Bronchial epithelial cell (primary cell): ENCODE measurements around the gene MBP. TPM values are rescaled to one million over a fixed set of nuclear protein-coding genes. Genes with fewer than 3 reads are reported as not detected.

Experiments
- DNase-seq: peaks from one replicate; pipeline ENCODE4 v3.0.0-alpha.2; 2010; ENCODE audit warnings: low read depth
- FAIRE-seq: peaks from 2 replicates; lab custom pipeline; 2011; peaks lifted over from hg19 to GRCh38; lab: Jason Lieb, UNC
- H3K27me3 ChIP-seq: 2 replicates; pipeline ENCODE4 v1.5.1; 2011; ENCODE audit warnings: low read length; ENCODE audit not compliant: control insufficient read depth, insufficient read depth
- H3K36me3 ChIP-seq: 2 replicates; pipeline ENCODE4 v1.5.1; 2011; ENCODE audit warnings: low read length; ENCODE audit not compliant: control insufficient read depth, insufficient read depth
- H3K4me3 ChIP-seq: 2 replicates; pipeline ENCODE4 v1.5.1; 2011; ENCODE audit warnings: mild to moderate bottlenecking, low read depth, low read length, control low read depth
- CTCF ChIP-seq: IDR thresholded peaks from 2 replicates; pipeline ENCODE4 v1.5.1; 2011; ENCODE audit warnings: mild to moderate bottlenecking, moderate library complexity, low read length, control low read depth, inconsistent platforms; ENCODE audit not compliant: insufficient read depth, severe bottlenecking
- total RNA-seq: library from RNA; depleted of rRNA; stranded (reverse); fragments of >200 nt; gene quantifications from 2 replicates; pipeline ENCODE4 v1.2.1, GENCODE V29; 2014

Gene MBP
- total RNA-seq, 1 donor from 2014 or later, result 26.6 TPM

GRCh38 chr18:77124452-77124922 lies 8.1 kb downstream of the MBP start:
- FAIRE-seq (no peak), DNase-seq (no peak)
- H3K36me3 ChIP-seq, result no peaks in the 10 kb centered on the region
- H3K4me3 ChIP-seq, result no peak overlapping the region
- no peaks in the 10 kb centered on the region for H3K27me3 ChIP-seq
- TF ChIP-seq CTCF, result no peak

GRCh38 chr18:77123320-77124231 lies 9.0 kb downstream of the MBP start:
- Histone ChIP-seq H3K36me3 (no peaks in the 10 kb centered on the region), H3K4me3 (no peak overlapping the region), H3K27me3 (no peaks in the 10 kb centered on the region)
- FAIRE-seq, result no peak
- no peak for DNase-seq
- no peak for TF ChIP-seq CTCF

- FAIRE-seq (no peak), DNase-seq (no peak)
- no peaks in the 10 kb centered on the region for H3K36me3 ChIP-seq
- H3K4me3 ChIP-seq, result no peak overlapping the region
- no peaks in the 10 kb centered on the region for H3K27me3 ChIP-seq
- TF ChIP-seq CTCF, result no peak
Measured at GRCh38 chr18:77121523-77121922, 11.1 kb downstream of the MBP start.

- H3K27me3 ChIP-seq, result no peaks in the 10 kb centered on the region
- H3K36me3 ChIP-seq, result no peaks in the 10 kb centered on the region
- H3K4me3 ChIP-seq, result no peak overlapping the region
- no peak for TF ChIP-seq CTCF
- DNase-seq, result no peak
- FAIRE-seq, result no peak
Measured at GRCh38 chr18:77119851-77120491, 12.6 kb downstream of the MBP start.

GRCh38 chr18:77119101-77119850 lies 13.3 kb downstream of the MBP start:
- Histone ChIP-seq H3K27me3 (no peaks in the 10 kb centered on the region), H3K36me3 (no peaks in the 10 kb centered on the region), H3K4me3 (no peak overlapping the region)
- DNase-seq, result no peak
- no peak for TF ChIP-seq CTCF
- FAIRE-seq, result peak; percentile 90
